Uterus (tissue), 2 donors: Measurements from ENCODE around the gene UBA52.

Source experiments
- CTCF ChIP-seq, 4 experiments: fragments of 200-600 bp in 2 of 4; fragments of 450-650 bp in 2 of 4; sonication (generic) in 2 of 4; IDR thresholded peaks; one replicate each; pipeline ENCODE4 v1.5.1; 2016 to 2019; ENCODE audit warnings: antibody characterized with exemption in 4 of 4, mild to moderate bottlenecking in 2 of 4, moderate library complexity in 1 of 4
- POLR2A ChIP-seq, 2 donors: fragments of 450-650 bp; IDR thresholded peaks; one replicate each; pipeline ENCODE4 v1.6.1; 2016; ENCODE audit warnings: antibody characterized with exemption in 2 of 2, mild to moderate bottlenecking in 1 of 2, moderate library complexity in 1 of 2

GRCh38 chr19:18593367-18594095, 21.9 kb downstream of the UBA52 start:
- TF ChIP-seq POLR2A (IDR thresholded peaks at IDR 0.05) (no peak), CTCF (IDR thresholded peaks at IDR 0.05) (no peak)
